Retinal pigment epithelial cell (primary cell): ENCODE measurements around the gene CXCL13.

Experiments used
- DNase-seq: peaks from one replicate; pipeline ENCODE4 v3.0.0-alpha.2; 2010; ENCODE audit warnings: low read depth
- H3K4me3 ChIP-seq: 2 replicates; pipeline ENCODE4 v1.5.1; 2011; ENCODE audit warnings: mild to moderate bottlenecking, low read length, control low read depth, moderate library complexity
- CTCF ChIP-seq: conservative IDR thresholded peaks from 2 replicates; pipeline ENCODE4 v1.5.1; 2011; ENCODE audit warnings: low read depth, low read length, control low read depth, inconsistent platforms

Gene CXCL13

GRCh38 chr4:77591532-77591931 is 14.1 kb upstream of the CXCL13 start:
- no peak overlapping the region for H3K4me3 ChIP-seq
- DNase-seq, result no peak
- TF ChIP-seq CTCF, result no peak

- H3K4me3 ChIP-seq, result no peak overlapping the region
- no peak for DNase-seq
- no peak for TF ChIP-seq CTCF
These were observed 12.5 kb upstream of the CXCL13 start for GRCh38 chr4:77593101-77593500.

- TF ChIP-seq CTCF, result no peak
- no peak overlapping the region for H3K4me3 ChIP-seq
- no peak for DNase-seq
These were observed 11.6 kb upstream of the CXCL13 start for GRCh38 chr4:77593993-77594392.

- H3K4me3 ChIP-seq, result no peak overlapping the region
- no peak for TF ChIP-seq CTCF
- DNase-seq, result no peak
These were observed 10.2 kb upstream of the CXCL13 start for GRCh38 chr4:77595364-77595973.

GRCh38 chr4:77599378-77599777 is 6.2 kb upstream of the CXCL13 start:
- no peak for DNase-seq
- peak; percentile 83 for TF ChIP-seq CTCF
- no peak overlapping the region for H3K4me3 ChIP-seq

GRCh38 chr4:77600521-77601451 is 4.8 kb upstream of the CXCL13 start:
- no peak for DNase-seq
- peak; percentile 89 for TF ChIP-seq CTCF
- H3K4me3 ChIP-seq, result no peak overlapping the region

- no peak for DNase-seq
- TF ChIP-seq CTCF, result no peak
- H3K4me3 ChIP-seq, result no peak overlapping the region
These were observed 3.9 kb upstream of the CXCL13 start for GRCh38 chr4:77601614-77602187.
